Stimulated activated memory B cell treated with anti-CD40 and anti-IgM and Interleukin-4, amounts not matched to agents 10 μg/mL and 1 μg/mL and 100 μg/mL, for 72 hours (primary cell): ENCODE data around the gene ATRN.
"Not testable (repeated sequence)": the region's sequence is repeated elsewhere in the genome, so short reads cannot be mapped to it uniquely, and the experiment has no call there.

ENCODE experiments used
- ATAC-seq: fragments of 150-1000 bp; cut with Tn5 transposase; 2 replicates; pipeline ENCODE4 v1.10.0; 2021
- H3K27ac Mint-ChIP-seq: one replicate; pipeline ENCODE4 v1.8.0; 2022; ENCODE audit warnings: mild to moderate bottlenecking, mixed read lengths
- H3K27me3 Mint-ChIP-seq: one replicate; pipeline ENCODE4 v1.8.0; 2022; ENCODE audit warnings: mixed read lengths
- H3K36me3 Mint-ChIP-seq: one replicate; pipeline ENCODE4 v1.8.0; 2022; ENCODE audit warnings: mixed read lengths
- H3K4me1 Mint-ChIP-seq: one replicate; pipeline ENCODE4 v1.8.0; 2022; ENCODE audit warnings: mixed read lengths
- H3K4me3 Mint-ChIP-seq: one replicate; pipeline ENCODE4 v1.8.0; 2022; ENCODE audit warnings: mild to moderate bottlenecking, moderate library complexity, mixed read lengths
- H3K9me3 Mint-ChIP-seq: one replicate; pipeline ENCODE4 v1.8.0; 2022; ENCODE audit warnings: mixed read lengths

Gene ATRN

DNA sequence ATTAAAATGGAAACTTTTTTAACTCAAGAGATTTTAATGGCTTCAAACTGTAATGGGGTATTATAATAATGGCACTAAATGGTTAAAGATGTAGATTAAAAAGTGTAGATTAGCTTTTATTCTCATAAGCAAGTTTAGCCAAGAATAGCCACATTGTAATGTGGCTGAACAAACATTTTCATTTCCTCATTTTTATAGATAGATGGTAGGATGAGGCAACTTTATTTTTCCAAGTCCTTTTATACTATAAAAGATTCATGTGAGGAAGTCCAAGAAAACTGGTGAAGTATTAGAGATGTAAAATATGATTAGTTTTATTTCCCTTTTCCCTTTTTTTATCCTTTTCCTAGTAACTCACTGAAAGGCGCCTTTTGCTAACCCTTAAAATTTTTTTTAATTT lies 88.8 kb downstream of the ATRN start:
- Mint-ChIP-seq H3K9me3 (no peaks in the 10 kb centered on the region), H3K4me1 (peaks cover 12% of the 10 kb centered on the region), H3K27ac (no peak overlapping the region), H3K4me3 (no peak overlapping the region), H3K36me3 (peaks cover 43% of the 10 kb centered on the region), H3K27me3 (no peaks in the 10 kb centered on the region)
- ATAC-seq, result no peak

DNA sequence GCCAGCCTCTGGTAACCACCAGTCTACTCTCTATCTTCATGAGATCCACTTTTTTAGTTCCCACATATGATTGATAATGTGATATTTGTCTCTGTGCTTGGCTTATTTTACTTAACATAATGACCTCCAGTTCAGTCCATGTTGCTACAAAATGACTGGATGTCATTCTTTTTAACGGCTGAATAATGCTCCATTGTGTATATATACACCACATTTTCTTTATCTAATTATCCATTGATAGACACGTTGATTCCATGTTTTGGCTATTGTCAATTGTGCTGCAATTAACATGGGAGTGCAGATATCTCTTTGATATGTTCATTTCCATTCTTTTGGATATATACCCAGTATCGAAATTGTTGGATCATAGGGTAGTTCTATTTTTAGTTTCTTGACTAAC lies 89.3 kb downstream of the ATRN start:
- Mint-ChIP-seq H3K9me3 (no peaks in the 10 kb centered on the region), H3K4me1 (peaks cover 12% of the 10 kb centered on the region), H3K27me3 (no peaks in the 10 kb centered on the region), H3K4me3 (no peak overlapping the region), H3K36me3 (peaks cover 43% of the 10 kb centered on the region), H3K27ac (no peak overlapping the region)
- no peak for ATAC-seq

DNA sequence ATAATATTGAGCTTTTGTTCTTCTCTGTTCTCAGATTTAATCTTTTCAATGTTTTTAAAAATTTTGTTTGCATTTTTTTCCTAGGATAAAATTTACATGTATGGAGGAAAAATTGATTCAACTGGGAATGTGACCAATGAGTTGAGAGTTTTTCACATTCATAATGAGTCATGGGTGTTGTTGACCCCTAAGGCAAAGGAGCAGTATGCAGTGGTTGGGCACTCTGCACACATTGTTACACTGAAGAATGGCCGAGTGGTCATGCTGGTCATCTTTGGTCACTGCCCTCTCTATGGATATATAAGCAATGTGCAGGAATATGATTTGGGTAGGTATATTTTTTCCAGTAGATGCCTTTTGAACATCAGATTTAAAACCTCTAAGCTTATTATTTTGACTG lies 89.8 kb downstream of the ATRN start:
- Mint-ChIP-seq H3K36me3 (peaks cover 39% of the 10 kb centered on the region), H3K27me3 (no peaks in the 10 kb centered on the region), H3K4me1 (peaks cover 12% of the 10 kb centered on the region), H3K9me3 (no peaks in the 10 kb centered on the region), H3K4me3 (no peak overlapping the region), H3K27ac (no peak overlapping the region)
- no peak for ATAC-seq

DNA sequence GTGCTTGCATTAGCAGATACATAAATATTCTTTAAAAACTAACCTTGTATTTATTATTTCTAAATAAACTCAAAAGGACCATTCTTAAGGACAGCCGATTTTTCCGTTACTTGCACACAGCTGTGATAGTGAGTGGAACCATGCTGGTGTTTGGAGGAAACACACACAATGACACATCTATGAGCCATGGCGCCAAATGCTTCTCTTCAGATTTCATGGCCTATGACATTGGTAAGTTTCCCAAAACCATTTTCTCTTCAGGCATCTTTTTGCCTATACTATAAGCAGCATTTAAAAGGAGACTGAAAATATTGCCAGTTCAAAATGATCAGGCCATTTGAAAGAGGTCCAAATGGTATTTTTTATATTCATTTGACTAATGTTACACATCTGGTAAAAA lies 92.3 kb downstream of the ATRN start:
- no peaks in the 10 kb centered on the region for H3K27me3 Mint-ChIP-seq
- H3K9me3 Mint-ChIP-seq, result no peaks in the 10 kb centered on the region
- H3K4me3 Mint-ChIP-seq, result no peak overlapping the region
- H3K27ac Mint-ChIP-seq, result no peak overlapping the region
- no peak for ATAC-seq
- peaks cover 46% of the 10 kb centered on the region for H3K36me3 Mint-ChIP-seq
- peaks cover 12% of the 10 kb centered on the region for H3K4me1 Mint-ChIP-seq

DNA sequence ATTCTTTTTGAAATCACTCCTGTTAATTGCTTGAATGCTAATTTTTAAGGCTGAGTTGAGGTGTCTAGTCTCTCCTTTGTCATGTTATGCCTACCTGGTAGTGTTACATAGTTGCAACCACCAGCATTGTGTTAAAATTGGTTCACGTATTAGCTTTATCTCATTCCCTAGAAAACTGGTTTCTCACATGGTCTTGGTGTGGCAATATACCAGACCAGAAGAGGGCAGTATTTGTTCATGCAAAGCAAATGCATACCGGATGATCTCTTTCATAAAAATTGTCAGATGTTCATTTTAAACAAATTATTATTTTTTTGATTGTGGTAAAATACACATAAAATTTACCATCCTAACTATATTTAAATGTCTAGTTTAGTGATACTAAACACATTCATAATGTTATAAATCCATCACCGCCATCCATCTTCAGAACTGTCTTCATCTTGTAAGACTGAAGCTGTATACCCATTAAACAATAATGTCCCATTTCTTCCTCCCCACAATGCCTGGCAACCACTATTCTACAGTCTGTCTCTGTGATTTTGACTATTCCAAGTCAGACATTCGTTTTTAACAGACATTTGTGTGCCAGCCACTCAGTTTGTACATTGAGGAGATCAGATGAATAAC lies 92.8 kb downstream of the ATRN start:
- Mint-ChIP-seq H3K4me1 (peaks cover 12% of the 10 kb centered on the region), H3K27ac (no peak overlapping the region), H3K4me3 (no peak overlapping the region), H3K27me3 (no peaks in the 10 kb centered on the region), H3K36me3 (peaks cover 48% of the 10 kb centered on the region), H3K9me3 (no peaks in the 10 kb centered on the region)
- ATAC-seq, result no peak

DNA sequence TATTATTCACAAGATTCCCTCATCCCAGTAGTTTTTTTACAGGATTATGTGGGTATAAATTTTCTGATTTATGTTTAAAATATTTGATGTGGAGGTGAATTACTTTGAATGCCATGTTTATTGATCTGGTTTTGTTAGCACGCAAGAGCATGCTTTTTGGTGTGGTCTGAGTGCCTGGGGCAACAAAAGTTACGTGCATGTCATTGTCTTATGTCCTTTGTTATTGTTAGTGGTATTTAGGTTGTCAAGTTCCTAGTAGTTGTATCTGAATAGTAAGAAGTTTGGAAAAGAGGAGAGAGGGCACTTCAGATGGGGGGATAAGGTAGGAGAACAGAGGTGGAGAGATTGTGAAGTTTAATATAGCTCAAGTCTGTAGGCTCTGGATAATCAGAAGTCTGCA lies 95.0 kb downstream of the ATRN start:
- no peak overlapping the region for H3K27ac Mint-ChIP-seq
- no peaks in the 10 kb centered on the region for H3K27me3 Mint-ChIP-seq
- H3K4me1 Mint-ChIP-seq, result no peaks in the 10 kb centered on the region
- H3K36me3 Mint-ChIP-seq, result peaks cover 54% of the 10 kb centered on the region
- H3K4me3 Mint-ChIP-seq, result no peak overlapping the region
- H3K9me3 Mint-ChIP-seq, result no peaks in the 10 kb centered on the region
- ATAC-seq, result no peak

DNA sequence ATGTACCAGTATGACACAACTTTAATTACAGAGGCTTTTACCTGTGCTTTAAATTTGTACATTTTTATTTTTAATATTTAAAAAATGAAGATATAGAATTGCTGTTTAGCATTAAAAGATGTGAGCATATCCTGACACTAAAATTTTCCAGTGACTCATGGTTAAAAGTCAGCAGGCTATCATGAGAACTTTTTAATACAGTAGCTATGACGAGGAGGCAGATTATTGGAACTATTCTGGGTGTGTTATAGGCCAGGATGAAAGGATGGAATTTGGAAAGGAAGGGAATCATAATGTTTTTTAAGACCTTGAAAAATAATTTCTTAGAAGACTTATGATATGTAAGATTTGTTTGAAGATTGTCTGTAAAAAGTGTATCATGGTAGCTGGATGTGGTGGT lies 101.3 kb downstream of the ATRN start:
- no peaks in the 10 kb centered on the region for H3K9me3 Mint-ChIP-seq
- no peak overlapping the region for H3K4me3 Mint-ChIP-seq
- ATAC-seq, result no peak
- H3K27me3 Mint-ChIP-seq, result no peaks in the 10 kb centered on the region
- no peaks in the 10 kb centered on the region for H3K4me1 Mint-ChIP-seq
- peaks cover 77% of the 10 kb centered on the region for H3K36me3 Mint-ChIP-seq
- no peak overlapping the region for H3K27ac Mint-ChIP-seq

DNA sequence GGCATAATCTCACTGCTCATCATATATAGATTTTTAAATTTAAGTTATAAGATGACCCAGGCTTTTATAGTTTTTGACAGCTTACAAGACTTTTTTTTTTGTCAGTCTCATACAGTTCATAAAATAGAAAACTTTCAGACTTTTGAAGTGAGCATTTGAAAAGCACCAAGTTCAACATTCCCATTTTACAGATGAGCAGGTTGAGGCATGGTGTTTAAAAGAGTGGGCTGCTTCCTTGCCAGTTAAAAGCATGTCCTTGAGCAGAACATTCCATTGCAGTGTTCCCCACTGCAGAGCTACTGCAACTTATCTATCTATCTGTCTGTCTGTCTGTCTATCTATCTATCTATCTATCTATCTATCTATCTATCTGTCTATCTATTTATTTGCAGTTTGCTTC lies 105.5 kb downstream of the ATRN start:
- H3K4me3 Mint-ChIP-seq, result no peak overlapping the region
- peaks cover 87% of the 10 kb centered on the region for H3K36me3 Mint-ChIP-seq
- no peak overlapping the region for H3K27ac Mint-ChIP-seq
- ATAC-seq, result no peak
- no peaks in the 10 kb centered on the region for H3K9me3 Mint-ChIP-seq
- no peaks in the 10 kb centered on the region for H3K4me1 Mint-ChIP-seq
- H3K27me3 Mint-ChIP-seq, result no peaks in the 10 kb centered on the region

DNA sequence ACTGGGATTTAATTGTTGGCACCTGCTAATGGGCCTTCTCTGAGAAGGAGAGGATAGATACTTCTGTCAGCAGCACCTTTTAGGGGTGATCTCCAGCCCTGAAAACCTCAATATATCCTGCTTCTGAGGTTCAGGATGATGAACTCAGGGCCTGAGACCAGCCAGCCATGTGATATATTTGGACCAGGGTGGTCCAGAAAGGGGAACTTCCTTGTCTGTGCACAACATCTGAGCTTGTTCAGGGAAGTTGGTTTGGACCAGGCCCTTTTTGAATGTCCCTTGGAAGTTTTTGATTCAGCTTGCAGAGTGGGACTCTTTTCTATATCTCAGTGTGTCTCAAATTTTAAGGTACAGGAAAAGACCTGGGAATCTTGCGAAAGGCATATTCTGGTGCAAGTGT lies 106.5 kb downstream of the ATRN start:
- no peak overlapping the region for H3K27ac Mint-ChIP-seq

DNA sequence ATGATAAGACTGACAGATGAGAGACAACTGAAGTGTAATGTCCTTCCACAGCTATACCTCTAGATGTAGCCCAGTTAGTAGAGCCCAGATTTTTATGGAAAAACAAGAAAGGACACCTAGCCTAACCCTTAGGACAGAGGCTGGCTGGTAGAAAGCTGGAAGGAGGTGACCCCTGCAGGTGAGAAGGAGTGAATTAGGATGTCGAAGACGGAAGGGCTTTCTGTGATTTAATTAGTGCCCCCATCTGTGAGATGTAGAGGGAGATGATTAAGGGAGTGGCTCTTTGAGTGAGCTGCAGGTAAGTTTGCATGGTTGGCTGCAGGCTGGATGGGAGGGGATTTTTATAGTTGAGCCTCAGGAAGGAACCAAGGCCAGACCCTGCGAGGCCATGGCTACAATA lies 109.6 kb downstream of the ATRN start:
- no peaks in the 10 kb centered on the region for H3K27me3 Mint-ChIP-seq
- no peaks in the 10 kb centered on the region for H3K4me1 Mint-ChIP-seq
- H3K4me3 Mint-ChIP-seq, result no peak overlapping the region
- H3K9me3 Mint-ChIP-seq, result no peaks in the 10 kb centered on the region
- H3K36me3 Mint-ChIP-seq, result peaks cover 95% of the 10 kb centered on the region
- H3K27ac Mint-ChIP-seq, result no peak overlapping the region
- no peak for ATAC-seq

More for the DNA sequence above, 106.5 kb downstream of the ATRN start:
- ATAC-seq, result no peak
- no peaks in the 10 kb centered on the region for H3K27me3 Mint-ChIP-seq
- H3K36me3 Mint-ChIP-seq, result peaks cover 87% of the 10 kb centered on the region
- no peaks in the 10 kb centered on the region for H3K4me1 Mint-ChIP-seq
- H3K4me3 Mint-ChIP-seq, result no peak overlapping the region
- no peaks in the 10 kb centered on the region for H3K9me3 Mint-ChIP-seq

DNA sequence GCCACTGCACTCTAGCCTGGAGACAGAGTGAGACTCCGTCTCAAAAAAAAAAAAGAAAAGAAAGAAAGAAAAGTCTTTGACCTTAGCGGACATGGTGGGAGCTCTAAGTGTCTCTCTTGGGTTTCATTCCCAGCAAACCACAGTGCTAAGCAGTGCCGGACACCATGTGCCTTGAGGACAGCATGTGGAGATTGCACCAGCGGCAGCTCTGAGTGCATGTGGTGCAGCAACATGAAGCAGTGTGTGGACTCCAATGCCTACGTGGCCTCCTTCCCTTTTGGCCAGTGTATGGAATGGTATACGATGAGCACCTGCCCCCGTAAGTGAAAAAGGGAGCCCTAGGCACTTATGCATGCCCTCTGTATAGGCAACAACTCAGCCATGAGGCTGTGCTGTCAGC lies 112.9 kb downstream of the ATRN start:
- Mint-ChIP-seq H3K27me3 (no peaks in the 10 kb centered on the region), H3K4me1 (no peaks in the 10 kb centered on the region), H3K36me3 (peaks cover 96% of the 10 kb centered on the region), H3K27ac (no peak overlapping the region), H3K9me3 (no peaks in the 10 kb centered on the region), H3K4me3 (no peak overlapping the region)
- no peak for ATAC-seq

DNA sequence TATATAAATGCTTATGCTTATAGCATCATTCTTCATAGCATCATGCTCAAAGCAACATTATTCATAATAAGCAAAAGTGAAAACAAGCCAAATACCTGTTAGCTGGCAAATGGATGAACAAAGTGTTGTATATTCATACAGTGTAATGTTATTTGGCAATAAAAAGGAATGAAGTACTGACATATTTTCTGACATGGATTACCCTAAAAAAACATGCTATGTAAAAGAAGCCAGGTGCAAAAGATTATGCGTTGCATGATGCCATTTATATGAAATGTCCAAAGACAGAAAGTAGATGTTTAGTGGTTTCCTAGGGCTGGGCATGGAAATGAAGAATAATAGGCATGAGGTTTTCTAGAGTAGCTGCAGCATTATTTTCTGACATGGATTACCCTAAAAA lies 115.3 kb downstream of the ATRN start:
- Mint-ChIP-seq H3K27me3 (no peaks in the 10 kb centered on the region), H3K36me3 (peaks cover 82% of the 10 kb centered on the region), H3K4me3 (no peak overlapping the region), H3K4me1 (no peaks in the 10 kb centered on the region), H3K27ac (no peak overlapping the region), H3K9me3 (no peaks in the 10 kb centered on the region)
- ATAC-seq, result no peak

DNA sequence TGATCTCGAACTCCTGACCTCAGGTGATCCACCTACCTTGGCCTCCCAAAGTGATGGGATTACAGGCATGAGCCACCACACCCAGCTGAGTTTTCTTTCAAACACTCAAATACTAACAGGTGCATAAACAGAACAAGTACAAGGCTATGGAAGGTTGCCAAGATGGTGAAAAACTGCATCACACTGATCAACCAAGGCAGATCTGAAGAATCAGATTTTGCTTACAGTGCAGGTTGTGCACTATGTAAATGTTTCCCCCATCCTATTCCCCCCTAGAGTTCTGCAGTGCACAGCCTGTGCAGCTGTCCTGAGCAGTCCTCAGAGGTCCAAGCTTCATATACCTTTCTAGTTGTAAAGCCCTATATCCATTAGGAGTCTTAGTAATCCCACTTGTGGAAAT lies 119.3 kb downstream of the ATRN start:
- H3K9me3 Mint-ChIP-seq, result no peaks in the 10 kb centered on the region
- H3K36me3 Mint-ChIP-seq, result peaks cover 82% of the 10 kb centered on the region
- ATAC-seq, result no peak
- H3K27me3 Mint-ChIP-seq, result no peaks in the 10 kb centered on the region
- no peaks in the 10 kb centered on the region for H3K4me1 Mint-ChIP-seq
- no peak overlapping the region for H3K4me3 Mint-ChIP-seq
- H3K27ac Mint-ChIP-seq, result no peak overlapping the region

DNA sequence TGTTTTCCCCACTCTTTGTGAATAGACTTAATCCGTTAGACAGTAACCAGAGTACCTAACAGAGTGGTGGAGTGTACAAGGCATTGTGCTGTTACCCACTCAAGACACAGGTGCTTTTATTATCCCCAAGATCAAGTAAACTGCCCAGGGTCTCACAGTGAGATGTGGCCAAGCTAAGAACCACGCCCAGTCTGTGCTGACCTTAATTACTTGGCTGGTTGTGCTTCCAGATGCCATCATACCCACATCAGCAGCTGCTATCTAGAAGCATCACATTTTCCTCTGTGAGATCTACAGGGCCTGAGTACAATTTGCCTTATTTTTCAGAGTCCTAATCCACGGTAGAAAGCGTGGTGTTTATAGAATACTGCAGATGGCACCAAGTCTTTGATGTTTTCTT lies 122.1 kb downstream of the ATRN start:
- Mint-ChIP-seq H3K27me3 (no peaks in the 10 kb centered on the region), H3K4me1 (no peaks in the 10 kb centered on the region), H3K4me3 (no peak overlapping the region), H3K9me3 (no peaks in the 10 kb centered on the region), H3K27ac (no peak overlapping the region), H3K36me3 (peaks cover 76% of the 10 kb centered on the region)
- ATAC-seq, result no peak

DNA sequence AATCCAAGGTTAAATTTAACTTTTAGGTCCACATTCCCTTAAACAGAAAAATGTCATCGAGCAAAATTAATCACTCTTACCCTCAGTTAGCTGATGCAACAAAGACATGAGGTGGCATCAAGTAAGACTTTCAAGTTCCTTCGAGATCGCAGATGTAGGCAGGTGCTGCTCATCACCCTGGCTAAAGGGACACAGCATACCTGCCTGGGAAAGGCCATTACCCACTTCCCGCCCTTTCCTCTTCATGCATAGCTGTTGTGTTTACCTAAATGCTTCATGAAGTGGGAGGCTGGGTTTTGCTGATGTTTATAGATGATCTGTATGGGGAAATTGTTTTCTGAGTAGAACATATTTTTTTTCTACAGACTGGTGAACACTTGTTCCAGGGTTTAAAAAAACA lies 124.7 kb downstream of the ATRN start:
- no peaks in the 10 kb centered on the region for H3K4me1 Mint-ChIP-seq
- H3K9me3 Mint-ChIP-seq, result no peaks in the 10 kb centered on the region
- H3K36me3 Mint-ChIP-seq, result peaks cover 71% of the 10 kb centered on the region
- no peak for ATAC-seq
- H3K27ac Mint-ChIP-seq, result no peak overlapping the region
- H3K27me3 Mint-ChIP-seq, result no peaks in the 10 kb centered on the region
- no peak overlapping the region for H3K4me3 Mint-ChIP-seq

DNA sequence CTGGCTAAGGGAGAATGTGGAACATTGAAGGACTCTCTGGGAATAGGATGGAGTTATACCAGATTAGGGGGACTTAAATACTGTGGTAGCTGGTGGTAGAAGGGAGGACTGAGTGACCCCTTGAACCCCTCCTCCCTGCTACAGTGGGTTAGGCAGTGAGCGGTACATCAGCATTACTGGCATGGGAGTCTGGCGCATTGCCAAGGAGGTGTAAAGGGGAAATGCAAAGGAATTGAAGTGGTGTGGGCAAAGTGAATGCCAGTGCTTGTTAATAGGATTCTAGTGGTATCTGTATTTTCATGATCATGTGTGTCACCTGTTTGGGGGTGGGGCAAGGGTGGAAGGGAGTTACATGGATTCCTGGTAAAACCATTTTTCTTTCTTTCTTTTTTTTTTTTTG lies 132.3 kb downstream of the ATRN start:
- H3K9me3 Mint-ChIP-seq, result no peaks in the 10 kb centered on the region
- peaks cover 73% of the 10 kb centered on the region for H3K36me3 Mint-ChIP-seq
- H3K27me3 Mint-ChIP-seq, result no peaks in the 10 kb centered on the region
- no peak for ATAC-seq
- H3K4me1 Mint-ChIP-seq, result no peaks in the 10 kb centered on the region
- no peak overlapping the region for H3K4me3 Mint-ChIP-seq
- H3K27ac Mint-ChIP-seq, result no peak overlapping the region

DNA sequence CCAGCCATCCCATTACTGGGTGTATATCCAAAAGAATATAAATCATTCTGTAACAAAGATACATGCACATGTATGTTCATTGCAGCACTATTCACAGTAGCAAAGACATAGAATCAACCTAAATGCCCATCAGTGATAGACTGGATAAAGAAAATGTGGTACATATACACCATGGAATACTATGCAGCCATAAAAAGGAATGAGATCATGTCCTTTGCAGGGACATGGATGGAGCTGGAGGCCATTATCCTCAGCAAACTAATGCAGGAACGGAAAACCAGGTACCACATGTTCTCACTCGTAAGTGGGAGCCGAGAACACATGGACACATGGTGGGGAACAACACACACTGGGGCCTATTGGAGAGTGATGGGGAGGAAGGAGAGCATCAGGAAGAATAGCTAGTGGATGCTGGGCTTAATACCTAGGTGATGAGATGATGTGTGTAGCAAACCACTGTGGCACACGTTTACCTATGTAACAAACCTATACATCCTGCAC lies 134.6 kb downstream of the ATRN start:
- not testable (repeated sequence) for H3K27ac Mint-ChIP-seq, H3K27me3 Mint-ChIP-seq, H3K9me3 Mint-ChIP-seq, H3K4me3 Mint-ChIP-seq, H3K4me1 Mint-ChIP-seq, ATAC-seq
- H3K36me3 Mint-ChIP-seq, result peaks cover 82% of the 10 kb centered on the region
